Measurements from ENCODE around the gene KRTAP10-8.

GRCh38 chr21:44615466-44615865 lies 3.6 kb downstream of the KRTAP10-8 start:
- TF ChIP-seq POLR2A (IDR thresholded peaks at IDR 0.05): no peak
- TF ChIP-seq CTCF (IDR thresholded peaks at IDR 0.05): no peak
